Germinal center (tissue), 1 donor: ENCODE results near the gene UNC45A.
"Not testable (repeated sequence)": the region's sequence is repeated elsewhere in the genome, so short reads cannot be mapped to it uniquely, and the experiment has no call there.

Source experiments
- DNase-seq: peaks from one replicate; pipeline ENCODE4 v3.0.0; 2012; ENCODE audit warnings: mixed read lengths, low spot score

The UNC45A gene

GRCh38 chr15:90916461-90916860, 18.6 kb upstream of the UNC45A start:
- no peak for DNase-seq

- DNase-seq = no peak
Measured at GRCh38 chr15:90917569-90917968, 17.5 kb upstream of the UNC45A start.

GRCh38 chr15:90918034-90918788, 16.9 kb upstream of the UNC45A start:
- no peak for DNase-seq

GRCh38 chr15:90918835-90919234, 16.2 kb upstream of the UNC45A start:
- no peak for DNase-seq

GRCh38 chr15:90921887-90922286, 13.2 kb upstream of the UNC45A start:
- DNase-seq = no peak

GRCh38 chr15:90922712-90923322, 12.3 kb upstream of the UNC45A start:
- DNase-seq = not testable (repeated sequence)

GRCh38 chr15:90924375-90924774, 10.7 kb upstream of the UNC45A start:
- DNase-seq = no peak

- DNase-seq = not testable (repeated sequence)
Measured at GRCh38 chr15:90926766-90927165, 8.3 kb upstream of the UNC45A start.

- DNase-seq = not testable (repeated sequence)
Measured at GRCh38 chr15:90928106-90928505, 7.0 kb upstream of the UNC45A start.

GRCh38 chr15:90929246-90930019, 5.7 kb upstream of the UNC45A start:
- no peak for DNase-seq

- DNase-seq = no peak
Measured at GRCh38 chr15:90930861-90931574, 4.1 kb upstream of the UNC45A start.

- no peak for DNase-seq
Measured at GRCh38 chr15:90931575-90931827, 3.6 kb upstream of the UNC45A start.

- DNase-seq = peak; percentile 91
Measured at GRCh38 chr15:90931828-90932659, 3.0 kb upstream of the UNC45A start, which contains the start of gene HDDC3. Gene HDDC3, minus strand, starts transcription at chr15:90932549. Its CDS starts 9 bp downstream, at chr15:90932540.

- no peak for DNase-seq
Measured at GRCh38 chr15:90932660-90932991, 2.5 kb upstream of the UNC45A start.

GRCh38 chr15:90933301-90933700, 1.8 kb upstream of the UNC45A start:
- DNase-seq = no peak

GRCh38 chr15:90934256-90934948, 683 bp upstream of the UNC45A start:
- DNase-seq = peak; percentile 89

GRCh38 chr15:90936823-90937222, 1.7 kb downstream of the UNC45A start:
- DNase-seq = no peak

GRCh38 chr15:90938261-90938660, 3.2 kb downstream of the UNC45A start:
- no peak for DNase-seq

GRCh38 chr15:90939756-90940155, 4.7 kb downstream of the UNC45A start:
- no peak for DNase-seq

- DNase-seq = no peak
Measured at GRCh38 chr15:90941038-90941437, 6.0 kb downstream of the UNC45A start.
